IPS-NIHi7 (cell line): ENCODE results near the gene KLHL15.

Experiments used
- DNase-seq: peaks from one replicate; pipeline ENCODE4 v3.0.0; 2012; ENCODE audit warnings: mixed read lengths; ENCODE audit errors: extremely low spot score

KLHL15 gene

GRCh38 chrX:23952984-23953907 lies 73.7 kb downstream of the KLHL15 start:
- peak; percentile 69 for DNase-seq

DNA sequence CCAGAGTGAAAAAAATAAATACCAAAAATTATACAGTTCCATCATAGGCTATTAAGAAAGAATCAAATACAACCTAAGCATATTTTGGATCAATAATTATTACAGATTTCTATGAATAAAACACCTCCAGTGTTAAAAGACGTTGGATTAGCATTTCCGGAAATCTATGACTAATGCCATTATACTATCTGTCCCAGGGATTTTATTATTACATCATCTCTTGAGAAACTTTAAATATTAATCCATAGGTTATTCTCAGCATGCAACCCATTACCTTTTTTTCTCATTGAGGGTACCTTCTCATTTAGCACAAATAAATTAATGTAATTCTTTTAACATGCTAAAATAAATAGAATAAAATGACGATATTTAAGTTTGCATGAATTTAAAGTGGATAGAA lies 74.6 kb downstream of the KLHL15 start:
- no peak for DNase-seq

- no peak for DNase-seq
These were observed 81.8 kb downstream of the KLHL15 start for GRCh38 chrX:23945206-23945605.

GRCh38 chrX:23944234-23944633 lies 82.8 kb downstream of the KLHL15 start:
- no peak for DNase-seq

DNA sequence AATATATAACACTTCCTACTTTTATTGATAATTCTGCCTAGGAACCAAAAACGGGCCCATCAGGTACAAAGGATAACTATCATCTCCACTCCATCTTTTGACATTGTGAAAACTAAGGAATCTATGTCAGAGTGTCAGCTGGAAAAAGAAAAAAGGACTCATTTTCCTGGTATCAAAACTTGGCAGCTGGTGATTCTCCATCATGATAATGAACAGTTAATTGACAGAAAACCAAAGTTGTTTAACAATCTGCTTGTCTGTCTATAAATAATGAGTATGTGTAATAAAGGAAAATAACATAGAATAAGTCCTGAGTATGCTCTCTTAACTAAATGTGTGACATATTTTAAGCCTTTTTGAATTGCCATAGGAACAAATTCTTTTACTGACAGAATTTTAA lies 87.8 kb downstream of the KLHL15 start:
- no peak for DNase-seq

- no peak for DNase-seq
These were observed 88.3 kb downstream of the KLHL15 start for GRCh38 chrX:23938690-23939089.

DNA sequence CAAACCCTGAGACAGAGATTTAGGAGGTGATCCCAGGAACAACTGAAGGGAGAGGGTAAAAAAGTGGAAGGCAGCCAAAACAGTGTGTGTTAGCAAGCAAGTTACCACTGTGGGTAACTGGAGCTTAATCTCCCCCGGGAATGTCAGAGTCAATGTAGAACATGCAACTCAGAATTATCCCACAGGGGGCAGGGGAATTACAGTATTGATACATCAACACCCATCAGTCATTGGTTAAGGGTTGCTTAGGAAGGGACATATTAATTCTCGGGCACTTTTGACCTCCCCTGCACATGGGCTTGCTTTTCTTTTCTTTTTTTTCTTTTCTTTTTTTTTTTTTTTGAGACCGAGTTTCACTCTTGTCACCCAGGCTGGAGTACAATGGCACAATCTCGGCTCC lies 89.9 kb downstream of the KLHL15 start:
- DNase-seq = peak; percentile 26

DNA sequence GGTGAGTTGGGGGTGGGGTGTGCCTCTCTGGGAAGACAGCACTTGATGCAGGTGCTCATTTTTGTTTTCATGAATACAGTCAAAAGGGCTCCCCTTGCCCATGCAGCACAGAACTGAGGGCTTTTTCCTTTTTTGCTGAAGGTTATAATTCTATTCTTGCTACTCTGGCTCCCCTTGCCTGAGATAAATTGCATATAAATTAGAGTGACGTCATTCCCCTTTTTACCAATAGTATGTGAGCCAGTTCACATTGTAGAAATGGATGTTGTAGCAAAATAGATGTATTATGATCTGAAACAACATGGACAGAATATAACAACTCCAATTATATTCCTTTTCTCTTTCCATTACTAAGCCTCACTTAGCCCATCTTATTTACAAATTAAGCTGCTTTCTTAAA lies 90.8 kb downstream of the KLHL15 start:
- no peak for DNase-seq

DNA sequence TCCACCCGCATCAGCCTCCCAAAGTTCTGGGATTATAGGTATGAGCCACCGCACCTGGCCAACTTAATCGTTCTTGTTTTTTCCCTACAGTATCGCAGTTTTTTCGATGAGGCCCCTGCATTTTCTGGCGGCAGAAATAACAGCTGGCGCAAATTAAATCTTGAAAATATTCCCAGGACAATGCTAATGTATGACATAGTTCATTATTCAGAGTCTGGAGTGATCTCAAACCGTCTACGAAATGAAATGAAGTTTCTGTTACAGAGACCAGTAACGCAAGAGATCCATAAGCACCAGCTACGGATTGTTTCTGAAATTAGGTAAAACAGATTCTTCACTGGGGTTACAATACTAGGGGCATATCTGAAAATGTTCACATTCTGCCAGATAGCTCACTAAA lies 91.9 kb downstream of the KLHL15 start:
- no peak for DNase-seq
